ENCODE data around the gene PHRF1. TPM values are rescaled to one million over a fixed set of nuclear protein-coding genes. Genes with fewer than 3 reads are reported as not detected.

PHRF1 gene
- total RNA-seq, 1 experiment from 2014 or later, result 48.9 TPM

DNA sequence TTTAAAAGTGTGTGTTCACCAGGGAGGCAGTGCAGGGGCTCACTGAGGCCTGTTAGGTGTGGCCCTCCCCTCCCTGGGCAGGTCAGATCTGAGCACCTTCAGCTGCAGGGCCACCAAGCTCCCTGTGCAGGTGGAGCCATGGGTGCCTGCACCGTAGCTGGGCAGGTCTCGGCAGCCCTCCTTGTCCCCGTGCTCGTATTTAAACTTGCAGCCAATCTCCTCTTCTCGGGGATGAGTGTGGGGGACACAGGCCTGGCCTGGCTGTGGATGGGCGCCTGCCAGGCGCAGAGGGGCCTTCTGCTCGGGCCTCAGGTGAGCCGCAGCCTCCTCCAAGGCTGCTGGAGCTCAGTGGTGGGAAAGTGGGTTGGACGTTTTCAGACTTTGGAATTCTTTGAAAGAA lies 19.1 kb downstream of the PHRF1 start:
- DNase-seq, result no peak
- Histone ChIP-seq H3K9ac (ENCODE audit: extremely low read depth, insufficient read length, low read length) (no peak overlapping the region), H4K91ac (ENCODE audit: insufficient read length, low read depth, low read length) (no peak overlapping the region), H3K79me2 (ENCODE audit: insufficient read depth, low read length) (no peaks in the 10 kb centered on the region), H2BK12ac (ENCODE audit: insufficient read length, low read depth, low read length) (no peak overlapping the region), H2AFZ (ENCODE audit: low read length) (no peak overlapping the region), H3K4me1 (ENCODE audit: insufficient read depth, low read length) (no peaks in the 10 kb centered on the region), H3K18ac (ENCODE audit: insufficient read length, low read depth, low read length) (no peak overlapping the region), H3K14ac (ENCODE audit: insufficient read depth, low read length) (no peak overlapping the region), H4K5ac (ENCODE audit: insufficient read length, low read depth, low read length) (no peak overlapping the region), H3K23ac (ENCODE audit: insufficient read length, low read depth, low read length) (no peak overlapping the region), H3K4me2 (ENCODE audit: insufficient read depth, insufficient read length, low read length) (no peak overlapping the region), H2AK5ac (ENCODE audit: insufficient read length, low read length) (no peak overlapping the region), H3K79me1 (ENCODE audit: insufficient read depth, low read depth, low read length, poor library complexity, severe bottlenecking) (no peaks in the 10 kb centered on the region), H3K27me3 (ENCODE audit: insufficient read depth, low read length) (no peaks in the 10 kb centered on the region), H3K9me3 (ENCODE audit: control insufficient read depth, low read depth, low read length) (no peaks in the 10 kb centered on the region), H3K4ac (ENCODE audit: low read depth, low read length) (no peak overlapping the region), H2BK15ac (ENCODE audit: low read depth, low read length) (no peak overlapping the region), H3K23me2 (ENCODE audit: insufficient read length, low read depth, low read length, poor library complexity, severe bottlenecking) (no peaks in the 10 kb centered on the region), H3T11ph (ENCODE audit: low read length) (no peak overlapping the region), H2BK20ac (ENCODE audit: low read depth, low read length, poor library complexity, severe bottlenecking) (no peak overlapping the region), H3K27ac (ENCODE audit: insufficient read length, low read depth, low read length) (no peak overlapping the region), H4K20me1 (ENCODE audit: control insufficient read depth, insufficient read depth, insufficient read length) (no peaks in the 10 kb centered on the region), H3K56ac (ENCODE audit: insufficient read length, low read depth, low read length) (no peak overlapping the region), H4K8ac (replicated peaks; ENCODE audit: insufficient read length, low read depth, low read length) (no peak overlapping the region), H2BK120ac (ENCODE audit: low read depth, low read length, poor library complexity, severe bottlenecking) (no peak overlapping the region), H2BK5ac (ENCODE audit: insufficient read length, low read length) (no peak overlapping the region)
- H3K27me3 Mint-ChIP-seq (ENCODE audit: low read depth), result 0 out of 2 replicates have a peak, but pooled peaks cover 2% of the 10 kb centered on the region
- TF ChIP-seq, protein P1, sequence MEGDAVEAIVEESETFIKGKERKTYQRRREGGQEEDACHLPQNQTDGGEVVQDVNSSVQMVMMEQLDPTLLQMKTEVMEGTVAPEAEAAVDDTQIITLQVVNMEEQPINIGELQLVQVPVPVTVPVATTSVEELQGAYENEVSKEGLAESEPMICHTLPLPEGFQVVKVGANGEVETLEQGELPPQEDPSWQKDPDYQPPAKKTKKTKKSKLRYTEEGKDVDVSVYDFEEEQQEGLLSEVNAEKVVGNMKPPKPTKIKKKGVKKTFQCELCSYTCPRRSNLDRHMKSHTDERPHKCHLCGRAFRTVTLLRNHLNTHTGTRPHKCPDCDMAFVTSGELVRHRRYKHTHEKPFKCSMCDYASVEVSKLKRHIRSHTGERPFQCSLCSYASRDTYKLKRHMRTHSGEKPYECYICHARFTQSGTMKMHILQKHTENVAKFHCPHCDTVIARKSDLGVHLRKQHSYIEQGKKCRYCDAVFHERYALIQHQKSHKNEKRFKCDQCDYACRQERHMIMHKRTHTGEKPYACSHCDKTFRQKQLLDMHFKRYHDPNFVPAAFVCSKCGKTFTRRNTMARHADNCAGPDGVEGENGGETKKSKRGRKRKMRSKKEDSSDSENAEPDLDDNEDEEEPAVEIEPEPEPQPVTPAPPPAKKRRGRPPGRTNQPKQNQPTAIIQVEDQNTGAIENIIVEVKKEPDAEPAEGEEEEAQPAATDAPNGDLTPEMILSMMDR (conservative IDR thresholded peaks at IDR 0.05), result no peak
- H3K27ac Mint-ChIP-seq, result no peak overlapping the region
- H3K9me3 Mint-ChIP-seq, result no peaks in the 10 kb centered on the region; a peak in 1 of 5 replicates
- no CpG with 5 or more reads among the region's 10 CpGs for WGBS (ENCODE audit: extremely low coverage, insufficient read length, low lambda C conversion rate)
- peaks cover 53 to 85% (median 84%) of the 10 kb centered on the region in 3 experiments for H3K36me3 Mint-ChIP-seq (ENCODE audit: insufficient read depth in 1 of 3, low read depth in 3 of 3)
- H3K4me3 Mint-ChIP-seq, result no peak overlapping the region
- no peaks in the 10 kb centered on the region for H3K4me1 Mint-ChIP-seq
